HepG2 (cell line): ENCODE measurements around the gene UBE3B. TPM values are rescaled to one million over a fixed set of nuclear protein-coding genes. Genes with fewer than 3 reads are reported as not detected.

Experiments used
- AGO1 ChIP-seq: fragments of 200-400 bp; formaldehyde crosslinking; IDR thresholded peaks from 2 replicates; pipeline ENCODE4 v1.6.1; 2017; ENCODE audit warnings: mild to moderate bottlenecking, low read depth, low read length, moderate library complexity; ENCODE audit not compliant: poor library complexity, severe bottlenecking
- CHD2 ChIP-seq: IDR thresholded peaks from 2 replicates; pipeline ENCODE4 v1.6.1; 2011; ENCODE audit warnings: low read depth, low read length, improper control_type of control experiment
- EHMT2 ChIP-seq: fragments of 200-600 bp; sonication (generic); IDR thresholded peaks from 2 replicates; pipeline ENCODE4 v1.7.0; 2017; ENCODE audit warnings: antibody characterized with exemption, low read depth, low read length, borderline replicate concordance
- ESRRA ChIP-seq: sonication (generic); formaldehyde crosslinking; IDR thresholded peaks from 2 replicates; pipeline ENCODE4 v1.5.1; 2020; ENCODE audit warnings: mild to moderate bottlenecking, low read depth, missing genetic modification reagents
- ETV6 ChIP-seq: sonication (generic); formaldehyde crosslinking; conservative IDR thresholded peaks from 2 replicates; pipeline ENCODE4 v1.4.0; 2020; ENCODE audit warnings: missing genetic modification reagents
- GTF2F1 ChIP-seq: fragments of 150-350 bp; IDR thresholded peaks from 2 replicates; pipeline ENCODE4 v1.6.1; 2014; ENCODE audit warnings: low read length
- JUN ChIP-seq: sonication (generic); formaldehyde crosslinking; IDR thresholded peaks from 2 replicates; pipeline ENCODE4 v1.4.0; 2020; ENCODE audit warnings: mild to moderate bottlenecking, missing genetic modification reagents
- KDM3A ChIP-seq: IDR thresholded peaks from 2 replicates; pipeline ENCODE4 v1.6.1; 2018; ENCODE audit warnings: low read depth, missing compliant biosample characterization
- NFE2L2 ChIP-seq: fragments of 150-350 bp; IDR thresholded peaks from 2 replicates; pipeline ENCODE4 v1.6.1; 2014; ENCODE audit warnings: low read length
- NPAS2 ChIP-seq: sonication (generic); formaldehyde crosslinking; IDR thresholded peaks from 2 replicates; pipeline ENCODE4 v1.8.0; 2022; ENCODE audit warnings: mild to moderate bottlenecking, missing genetic modification reagents, borderline replicate concordance
- PHB2 ChIP-seq: fragments of 450-650 bp; IDR thresholded peaks from 2 replicates; pipeline ENCODE4 v1.6.1; 2018; ENCODE audit not compliant: partially characterized antibody
- PPARG ChIP-seq: conservative IDR thresholded peaks from 2 replicates; pipeline ENCODE4 v1.6.1; 2016; ENCODE audit warnings: missing biosample characterization, missing genetic modification reagents
- RBFOX2 ChIP-seq: fragments of 200-400 bp; formaldehyde crosslinking; IDR thresholded peaks from 2 replicates; pipeline ENCODE4 v1.6.1; 2017; ENCODE audit warnings: low read depth, mild to moderate bottlenecking, low read length
- RXRA ChIP-seq: sonication (generic); formaldehyde crosslinking; IDR thresholded peaks from 2 replicates; pipeline ENCODE4 v1.5.1; 2020; ENCODE audit warnings: missing genetic modification reagents
- SMARCE1 ChIP-seq: fragments of 450-650 bp; IDR thresholded peaks from 2 replicates; pipeline ENCODE4 v1.6.1; 2017; ENCODE audit warnings: borderline replicate concordance
- SMYD3 ChIP-seq: sonication (generic); formaldehyde crosslinking; IDR thresholded peaks from 2 replicates; pipeline ENCODE4 v1.8.1; 2023; ENCODE audit warnings: mild to moderate bottlenecking, missing genetic modification reagents
- ZBTB21 ChIP-seq: sonication (generic); formaldehyde crosslinking; IDR thresholded peaks from 2 replicates; pipeline ENCODE4 v1.4.0; 2020; ENCODE audit warnings: missing genetic modification reagents
- ZFP36L2 ChIP-seq: sonication (generic); formaldehyde crosslinking; IDR thresholded peaks from 2 replicates; pipeline ENCODE4 v1.4.0; 2020; ENCODE audit warnings: missing genetic modification reagents
- ZKSCAN5 ChIP-seq: sonication (generic); formaldehyde crosslinking; IDR thresholded peaks from 2 replicates; pipeline ENCODE4 v1.5.1; 2020; ENCODE audit warnings: mild to moderate bottlenecking, missing genetic modification reagents
- ZNF234 ChIP-seq: sonication (generic); formaldehyde crosslinking; conservative IDR thresholded peaks from 2 replicates; pipeline ENCODE4 v1.5.1; 2020; ENCODE audit warnings: mild to moderate bottlenecking, missing genetic modification reagents
- ZNF260 ChIP-seq: sonication (generic); formaldehyde crosslinking; IDR thresholded peaks from 2 replicates; pipeline ENCODE4 v1.4.0; 2020; ENCODE audit warnings: missing genetic modification reagents, low read depth, mild to moderate bottlenecking, borderline replicate concordance
- ZNF3 ChIP-seq: IDR thresholded peaks from 2 replicates; pipeline ENCODE4 v1.7.0; 2017; ENCODE audit warnings: inconsistent platforms
- ZNF329 ChIP-seq: sonication (generic); formaldehyde crosslinking; IDR thresholded peaks from 2 replicates; pipeline ENCODE4 v1.9.0; 2021; ENCODE audit warnings: low read depth, mild to moderate bottlenecking, missing genetic modification reagents
- ZNF501 ChIP-seq: sonication (generic); formaldehyde crosslinking; IDR thresholded peaks from 2 replicates; pipeline ENCODE4 v1.5.1; 2020; ENCODE audit warnings: mild to moderate bottlenecking, moderate library complexity, missing genetic modification reagents
- ZNF512 ChIP-seq: sonication (generic); formaldehyde crosslinking; IDR thresholded peaks from 2 replicates; pipeline ENCODE4 v1.4.0; 2020; ENCODE audit warnings: mild to moderate bottlenecking, missing genetic modification reagents
- ZNF556 ChIP-seq: sonication (generic); formaldehyde crosslinking; IDR thresholded peaks from 2 replicates; pipeline ENCODE4 v1.4.0; 2020; ENCODE audit warnings: mild to moderate bottlenecking, missing genetic modification reagents, borderline replicate concordance
- ZNF652 ChIP-seq: IDR thresholded peaks from 2 replicates; pipeline ENCODE4 v1.6.1; 2016; ENCODE audit warnings: low read depth, borderline replicate concordance
- ZNF780A ChIP-seq: sonication (generic); formaldehyde crosslinking; IDR thresholded peaks from 2 replicates; pipeline ENCODE4 v1.8.0; 2022; ENCODE audit warnings: mild to moderate bottlenecking, missing genetic modification reagents, moderate library complexity
- ZNF790 ChIP-seq: sonication (generic); formaldehyde crosslinking; IDR thresholded peaks from 2 replicates; pipeline ENCODE4 v1.8.0; 2022; ENCODE audit warnings: missing genetic modification reagents, mild to moderate bottlenecking, borderline replicate concordance
- ZNF878 ChIP-seq: sonication (generic); formaldehyde crosslinking; IDR thresholded peaks from 2 replicates; pipeline ENCODE4 v1.8.1; 2023; ENCODE audit warnings: mild to moderate bottlenecking, missing genetic modification reagents, moderate library complexity
- polyA plus RNA-seq, 8 experiments: library from polyadenylated mRNA; depleted of rRNA in 3 of 8; stranded (reverse) in 7 of 8; unstranded in 1 of 8; fragments of >200 nt; fragmentation: Illumina TruSeq in 4 of 8; extraction: Trizol in 4 of 8; gene quantifications; 2 replicates each; pipeline versions ENCODE4 v1.2.1 to v1.2.3, GENCODE V29; 2011 to 2016; ENCODE audit warnings: low read depth in 4 of 8, missing spikeins in 1 of 8, mixed read lengths in 1 of 8; ENCODE audit not compliant: insufficient read depth in 1 of 8
- total RNA-seq, 5 experiments: library from RNA; depleted of rRNA; stranded (reverse); fragments of >200 nt; fragmentation: Illumina TruSeq; extraction: Trizol; gene quantifications; 2 replicates each; pipeline ENCODE4 v1.2.3, GENCODE V29; 2016; ENCODE audit warnings: low read depth in 1 of 5
- TF ChIP-seq, protein P1 (sequence below): sonication (generic); formaldehyde crosslinking; IDR thresholded peaks from 2 replicates; pipeline ENCODE4 v1.8.1; 2022; ENCODE audit warnings: low read depth, mild to moderate bottlenecking, missing genetic modification reagents

The UBE3B gene
- total and polyA plus RNA-seq, 2 of the 13 experiments (the other 11 are each of a cell fraction or from before 2014, with no cell fraction given), result 22.7 to 25.3 TPM

GRCh38 chr12:109494348-109494881, 17.0 kb downstream of the UBE3B start (continued):
- TF ChIP-seq ZNF790 (no peak), KDM3A (CRISPR knock-in tag) (no peak), ZFP36L2 (CRISPR knock-in tag) (no peak), ZNF329 (CRISPR knock-in tag) (no peak), PPARG (CRISPR knock-in tag) (no peak; the same call in 1 of the 2 replicates), ESRRA (CRISPR knock-in tag) (no peak), ZNF512 (CRISPR knock-in tag) (no peak), ZNF234 (CRISPR knock-in tag) (no peak), RXRA (CRISPR knock-in tag) (no peak), ZNF652 (no peak), PHB2 (no peak), ZNF3 (no peak), JUN (0 out of 2 replicates have a peak, but pooled peaks have one; percentile 30), ZNF501 (CRISPR knock-in tag) (peak; percentile 17; the same call in 1 of the 2 replicates), ZNF780A (CRISPR knock-in tag) (no peak), ETV6 (no peak), ZBTB21 (CRISPR knock-in tag) (no peak), SMYD3 (no peak), NPAS2 (CRISPR knock-in tag) (no peak), GTF2F1 (no peak), CHD2 (no peak), NFE2L2 (no peak), RBFOX2 (no peak), ZNF878 (CRISPR knock-in tag) (no peak), ZKSCAN5 (CRISPR knock-in tag) (no peak), ZNF556 (no peak), EHMT2 (no peak), AGO1 (no peak), ZNF260 (CRISPR knock-in tag) (no peak), SMARCE1 (no peak)
- TF ChIP-seq, protein P1, sequence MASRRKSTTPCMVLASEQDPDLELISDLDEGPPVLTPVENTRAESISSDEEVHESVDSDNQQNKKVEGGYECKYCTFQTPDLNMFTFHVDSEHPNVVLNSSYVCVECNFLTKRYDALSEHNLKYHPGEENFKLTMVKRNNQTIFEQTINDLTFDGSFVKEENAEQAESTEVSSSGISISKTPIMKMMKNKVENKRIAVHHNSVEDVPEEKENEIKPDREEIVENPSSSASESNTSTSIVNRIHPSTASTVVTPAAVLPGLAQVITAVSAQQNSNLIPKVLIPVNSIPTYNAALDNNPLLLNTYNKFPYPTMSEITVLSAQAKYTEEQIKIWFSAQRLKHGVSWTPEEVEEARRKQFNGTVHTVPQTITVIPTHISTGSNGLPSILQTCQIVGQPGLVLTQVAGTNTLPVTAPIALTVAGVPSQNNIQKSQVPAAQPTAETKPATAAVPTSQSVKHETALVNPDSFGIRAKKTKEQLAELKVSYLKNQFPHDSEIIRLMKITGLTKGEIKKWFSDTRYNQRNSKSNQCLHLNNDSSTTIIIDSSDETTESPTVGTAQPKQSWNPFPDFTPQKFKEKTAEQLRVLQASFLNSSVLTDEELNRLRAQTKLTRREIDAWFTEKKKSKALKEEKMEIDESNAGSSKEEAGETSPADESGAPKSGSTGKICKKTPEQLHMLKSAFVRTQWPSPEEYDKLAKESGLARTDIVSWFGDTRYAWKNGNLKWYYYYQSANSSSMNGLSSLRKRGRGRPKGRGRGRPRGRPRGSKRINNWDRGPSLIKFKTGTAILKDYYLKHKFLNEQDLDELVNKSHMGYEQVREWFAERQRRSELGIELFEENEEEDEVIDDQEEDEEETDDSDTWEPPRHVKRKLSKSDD (CRISPR knock-in tag), result no peak
